Osteoblast (primary cell): ENCODE measurements around the gene SNX10. TPM values are rescaled to one million over a fixed set of nuclear protein-coding genes. Genes with fewer than 3 reads are reported as not detected.

Experiments
- DNase-seq: peaks from one replicate; pipeline ENCODE4 v3.0.0; 2011; ENCODE audit warnings: low spot score, mixed read lengths; ENCODE audit not compliant: insufficient read length; ENCODE audit errors: missing footprints
- H2AFZ ChIP-seq: 2 replicates; pipeline ENCODE4 v1.6.0; 2011; ENCODE audit warnings: mild to moderate bottlenecking, low read length
- H3K27ac ChIP-seq: 2 replicates; pipeline ENCODE4 v1.5.1; 2011; ENCODE audit warnings: mild to moderate bottlenecking, low read depth, low read length, moderate library complexity
- H3K27me3 ChIP-seq: 2 replicates; pipeline ENCODE4 v1.6.0; 2012; ENCODE audit warnings: mild to moderate bottlenecking, control low read depth, inconsistent platforms, low read length, moderate library complexity; ENCODE audit not compliant: insufficient read depth
- H3K36me3 ChIP-seq: 2 replicates; pipeline ENCODE4 v1.5.1; 2011; ENCODE audit warnings: mild to moderate bottlenecking, low read length, control low read depth, moderate library complexity; ENCODE audit not compliant: insufficient read depth
- H3K4me1 ChIP-seq: 2 replicates; pipeline ENCODE4 v1.5.1; 2011; ENCODE audit warnings: mild to moderate bottlenecking, low read length, control low read depth, moderate library complexity; ENCODE audit not compliant: insufficient read depth
- H3K4me2 ChIP-seq: 2 replicates; pipeline ENCODE4 v1.6.0; 2011; ENCODE audit warnings: mild to moderate bottlenecking, low read length; ENCODE audit not compliant: insufficient read depth
- H3K4me3 ChIP-seq: fragments of 200-600 bp; sonication (generic); 3 replicates; pipeline ENCODE4 v1.5.1; 2012; ENCODE audit warnings: mild to moderate bottlenecking, low read length, inconsistent platforms; ENCODE audit not compliant: insufficient read depth
- H3K79me2 ChIP-seq: 2 replicates; pipeline ENCODE4 v1.6.0; 2012; ENCODE audit warnings: mild to moderate bottlenecking, low read length, control low read depth, inconsistent platforms; ENCODE audit not compliant: insufficient read depth
- H3K9me3 ChIP-seq: 2 replicates; pipeline ENCODE4 v1.5.1; 2011; ENCODE audit warnings: low read depth, low read length, control low read depth
- H4K20me1 ChIP-seq: 2 replicates; pipeline ENCODE4 v1.6.0; 2012; ENCODE audit warnings: mild to moderate bottlenecking, low read length, control low read depth; ENCODE audit not compliant: insufficient read depth
- CTCF ChIP-seq: IDR thresholded peaks from 2 replicates; pipeline ENCODE4 v1.5.1; 2011; ENCODE audit warnings: mild to moderate bottlenecking, low read depth, low read length, moderate library complexity; ENCODE audit errors: extremely low read depth
- total RNA-seq: library from RNA; depleted of rRNA; stranded (reverse); fragments of >200 nt; gene quantifications from 2 replicates; pipeline ENCODE4 v1.2.3, GENCODE V29; 2012

The SNX10 gene
- total RNA-seq, 1 donor, result 0.72 TPM

- H2AFZ ChIP-seq, result no peak overlapping the region
- no peaks in the 10 kb centered on the region for H4K20me1 ChIP-seq
- DNase-seq, result no peak
- H3K4me3 ChIP-seq, result no peak overlapping the region
- H3K79me2 ChIP-seq, result no peaks in the 10 kb centered on the region
- TF ChIP-seq CTCF, result no peak
- no peaks in the 10 kb centered on the region for H3K9me3 ChIP-seq
- H3K4me1 ChIP-seq, result no peaks in the 10 kb centered on the region
- no peak overlapping the region for H3K27ac ChIP-seq
- no peaks in the 10 kb centered on the region for H3K27me3 ChIP-seq
- H3K36me3 ChIP-seq, result no peaks in the 10 kb centered on the region
- H3K4me2 ChIP-seq, result no peak overlapping the region
Observed at GRCh38 chr7:26306790-26307189, 15.1 kb downstream of the SNX10 start.

- Histone ChIP-seq H3K4me3 (no peak overlapping the region), H3K79me2 (no peaks in the 10 kb centered on the region), H3K4me2 (no peak overlapping the region), H2AFZ (no peak overlapping the region), H3K36me3 (no peaks in the 10 kb centered on the region), H3K4me1 (no peaks in the 10 kb centered on the region), H3K27ac (no peak overlapping the region), H3K9me3 (no peaks in the 10 kb centered on the region), H4K20me1 (no peaks in the 10 kb centered on the region), H3K27me3 (no peaks in the 10 kb centered on the region)
- no peak for DNase-seq
- no peak for TF ChIP-seq CTCF
Observed at GRCh38 chr7:26307226-26307625, 15.6 kb downstream of the SNX10 start.

GRCh38 chr7:26307791-26308190 lies 16.1 kb downstream of the SNX10 start:
- Histone ChIP-seq H3K4me1 (no peaks in the 10 kb centered on the region), H4K20me1 (no peaks in the 10 kb centered on the region), H3K27me3 (no peaks in the 10 kb centered on the region), H3K4me3 (no peak overlapping the region), H3K9me3 (no peaks in the 10 kb centered on the region), H3K79me2 (no peaks in the 10 kb centered on the region), H3K4me2 (no peak overlapping the region), H2AFZ (no peak overlapping the region), H3K27ac (no peak overlapping the region), H3K36me3 (no peaks in the 10 kb centered on the region)
- no peak for DNase-seq
- TF ChIP-seq CTCF, result no peak

- no peaks in the 10 kb centered on the region for H3K9me3 ChIP-seq
Observed at GRCh38 chr7:26308551-26308950, 16.9 kb downstream of the SNX10 start.

More at GRCh38 chr7:26308551-26308950, 16.9 kb downstream of the SNX10 start:
- Histone ChIP-seq H3K27ac (no peak overlapping the region), H3K4me1 (no peaks in the 10 kb centered on the region), H3K79me2 (no peaks in the 10 kb centered on the region), H3K4me2 (no peak overlapping the region), H3K27me3 (no peaks in the 10 kb centered on the region), H3K4me3 (no peak overlapping the region), H2AFZ (no peak overlapping the region), H3K36me3 (no peaks in the 10 kb centered on the region), H4K20me1 (no peaks in the 10 kb centered on the region)
- TF ChIP-seq CTCF, result no peak
- no peak for DNase-seq
